Inflammatory macrophage treated with lipopolysaccharide for 4 hours (primary cell): Measurements from ENCODE around the gene MVB12B.
"Not testable (repeated sequence)": the region's sequence is repeated elsewhere in the genome, so short reads cannot be mapped to it uniquely, and the experiment has no call there.

Experiments
- DNase-seq: peaks from one replicate; pipeline ENCODE4 v3.0.0-alpha.2; 2020

The MVB12B gene, protein sequence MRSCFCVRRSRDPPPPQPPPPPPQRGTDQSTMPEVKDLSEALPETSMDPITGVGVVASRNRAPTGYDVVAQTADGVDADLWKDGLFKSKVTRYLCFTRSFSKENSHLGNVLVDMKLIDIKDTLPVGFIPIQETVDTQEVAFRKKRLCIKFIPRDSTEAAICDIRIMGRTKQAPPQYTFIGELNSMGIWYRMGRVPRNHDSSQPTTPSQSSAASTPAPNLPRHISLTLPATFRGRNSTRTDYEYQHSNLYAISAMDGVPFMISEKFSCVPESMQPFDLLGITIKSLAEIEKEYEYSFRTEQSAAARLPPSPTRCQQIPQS

GRCh38 chr9:126326228-126327005 lies at the start of gene MVB12B:
Gene MVB12B (plus strand): TSS chr9:126326829. CDS start chr9:126326930, 101 bp downstream.
- peak; percentile 58 for DNase-seq

GRCh38 chr9:126283799-126284465 lies 42.7 kb upstream of the MVB12B start:
- DNase-seq: no peak

- not testable (repeated sequence) for DNase-seq
These were observed 41.0 kb upstream of the MVB12B start for GRCh38 chr9:126285652-126286051.

DNA sequence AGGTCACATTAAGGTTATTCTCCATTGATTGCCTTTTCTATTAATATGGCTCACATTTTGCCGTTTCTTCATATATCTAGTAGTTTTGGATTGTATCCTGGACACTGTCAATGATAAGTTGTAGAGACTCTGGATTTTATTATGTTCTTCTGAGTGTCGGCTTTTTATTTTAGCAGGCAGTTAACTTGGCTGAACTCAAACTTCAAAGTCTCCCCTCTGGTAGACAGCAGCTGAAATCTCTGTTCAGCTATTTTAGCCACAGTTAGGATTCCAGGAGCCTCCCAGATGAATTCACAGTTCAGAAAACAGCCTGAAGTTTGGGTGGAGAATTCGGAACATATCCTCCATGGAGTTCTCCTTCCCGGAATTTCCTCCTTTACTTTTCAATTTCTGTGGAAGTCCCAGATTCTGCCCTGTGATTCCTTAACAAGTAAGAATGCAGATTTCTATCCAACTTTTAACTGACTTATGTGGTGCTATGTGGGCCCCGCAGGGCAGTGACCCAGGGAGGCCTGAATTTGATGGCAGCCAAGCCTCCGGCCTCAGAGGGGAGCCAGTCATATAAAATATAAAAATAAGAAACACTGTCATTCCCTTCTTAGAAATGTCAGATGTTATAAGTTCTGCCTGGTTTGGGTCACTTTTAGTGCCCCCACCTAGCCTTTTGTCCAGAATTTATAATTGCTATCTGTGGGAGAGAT lies 39.3 kb upstream of the MVB12B start:
- no peak for DNase-seq

GRCh38 chr9:126290871-126291270 lies 35.8 kb upstream of the MVB12B start:
- DNase-seq: no peak

GRCh38 chr9:126291925-126292324 lies 34.7 kb upstream of the MVB12B start:
- DNase-seq: no peak

GRCh38 chr9:126292736-126293521 lies 33.7 kb upstream of the MVB12B start:
- no peak for DNase-seq

- no peak for DNase-seq
These were observed 33.1 kb upstream of the MVB12B start for GRCh38 chr9:126293522-126293889.

DNA sequence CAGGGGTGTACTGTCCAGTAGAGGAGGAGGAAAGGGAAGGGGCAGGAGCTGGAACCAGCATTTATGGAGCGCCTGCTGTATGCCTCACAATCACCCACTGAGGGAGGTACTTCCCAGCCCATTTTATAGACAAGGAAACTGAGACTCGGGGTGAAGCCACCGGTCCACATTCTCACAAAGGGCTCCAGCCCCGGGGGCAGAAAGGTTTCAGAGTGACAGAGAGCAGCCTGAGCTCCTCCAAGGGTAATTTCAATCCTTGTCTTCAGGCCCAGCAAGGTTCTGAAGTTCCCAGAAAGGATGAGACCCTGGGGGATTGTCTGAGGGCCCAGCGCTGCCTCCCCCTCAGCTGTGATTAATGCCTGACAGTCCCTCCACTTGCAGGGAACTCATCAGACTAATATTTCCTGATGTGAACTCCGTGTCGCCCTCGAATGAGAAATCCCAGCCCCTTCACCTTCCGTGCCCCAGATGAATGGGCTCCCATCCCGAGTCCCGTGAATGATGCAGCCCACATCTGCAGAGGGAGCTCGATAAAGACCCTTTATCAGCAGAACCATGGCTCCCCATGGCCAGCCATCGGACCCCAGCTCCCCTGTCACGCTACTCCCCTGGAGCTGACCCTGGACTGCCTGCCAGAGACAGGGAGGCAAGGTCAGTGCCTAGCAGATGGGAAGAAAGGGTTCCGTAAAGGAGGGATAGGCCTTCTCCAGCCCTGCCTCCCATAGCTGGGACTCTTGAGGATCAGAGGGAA lies 32.1 kb upstream of the MVB12B start:
- no peak for DNase-seq

- no peak for DNase-seq
These were observed 31.5 kb upstream of the MVB12B start for GRCh38 chr9:126295082-126295477.

DNA sequence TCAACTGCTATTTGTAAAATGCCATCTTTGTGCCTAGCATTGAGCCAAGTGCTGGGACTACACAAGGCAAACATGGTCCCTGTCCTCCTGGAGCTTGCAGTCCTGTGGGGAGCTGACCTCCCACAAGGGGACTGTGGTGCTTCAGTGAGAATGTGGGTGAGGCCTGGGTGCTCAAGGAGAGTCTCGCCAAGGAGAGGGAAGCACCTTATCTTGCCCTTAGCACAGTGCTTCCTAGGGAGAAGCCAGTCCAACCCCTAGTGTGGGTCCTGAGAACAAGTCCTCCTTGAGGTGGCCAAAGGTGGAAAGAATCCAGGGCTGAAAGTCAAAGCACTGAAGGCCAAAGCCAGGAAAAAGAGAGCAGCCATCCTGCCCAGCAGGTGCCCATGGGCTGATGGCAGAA lies 31.1 kb upstream of the MVB12B start:
- DNase-seq: no peak

DNA sequence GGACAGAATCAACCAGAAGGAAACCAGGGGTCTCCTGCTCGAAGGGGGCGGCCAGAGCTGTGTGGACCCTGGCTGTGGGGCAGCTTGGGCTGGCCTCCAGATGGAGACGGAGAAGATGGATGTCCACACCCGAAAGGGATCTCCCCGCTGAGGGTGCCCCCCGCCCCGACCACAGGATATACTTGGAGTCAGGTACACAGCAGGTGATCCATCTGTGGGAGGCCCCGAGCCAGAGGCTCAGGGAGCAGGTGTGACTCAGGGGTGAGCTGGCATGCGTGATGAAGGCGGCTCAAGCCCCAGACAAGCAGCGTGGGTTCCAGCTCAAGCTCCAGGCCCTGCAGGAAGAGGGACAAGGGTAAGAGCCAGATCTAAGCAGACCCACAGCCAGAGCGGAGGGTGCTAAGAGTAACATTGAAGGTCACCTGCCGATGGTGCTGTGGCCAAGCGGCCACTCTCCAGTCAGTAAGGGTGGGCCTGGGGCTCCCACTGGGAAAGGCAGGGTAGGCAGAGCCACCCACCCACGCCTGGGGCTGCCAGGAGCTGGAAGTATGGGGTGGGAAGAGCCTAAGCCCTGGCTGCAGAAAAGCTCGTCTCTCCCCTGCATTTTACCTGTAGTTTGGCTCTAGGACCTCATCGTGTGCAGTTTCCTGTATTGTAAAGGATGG lies 30.6 kb upstream of the MVB12B start:
- no peak for DNase-seq

GRCh38 chr9:126296687-126297086 lies 29.9 kb upstream of the MVB12B start:
- DNase-seq: no peak

DNA sequence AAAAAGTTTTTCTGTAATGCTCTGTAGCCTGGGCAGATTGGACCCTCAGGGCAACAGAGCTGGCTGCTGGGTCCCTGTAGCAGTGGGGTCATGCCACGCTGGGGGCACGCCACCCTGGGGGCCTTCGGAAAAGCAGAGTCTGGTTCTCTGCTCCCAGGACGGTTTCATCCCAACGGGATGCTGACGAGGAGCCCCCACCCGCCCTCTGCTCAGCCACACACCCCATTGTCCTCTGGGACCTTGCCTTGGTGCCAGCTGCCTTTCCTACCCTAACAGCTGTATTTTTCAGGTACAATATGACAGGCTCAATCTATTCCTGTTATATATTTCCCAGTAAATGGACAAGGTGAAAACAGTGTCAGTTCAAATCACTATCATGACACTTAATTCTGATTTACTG lies 29.0 kb upstream of the MVB12B start:
- DNase-seq: no peak

- no peak for DNase-seq
These were observed 28.4 kb upstream of the MVB12B start for GRCh38 chr9:126298063-126298801.

GRCh38 chr9:126299706-126300276 lies 26.8 kb upstream of the MVB12B start:
- DNase-seq: no peak

GRCh38 chr9:126301196-126301595 lies 25.4 kb upstream of the MVB12B start:
- DNase-seq: no peak

DNA sequence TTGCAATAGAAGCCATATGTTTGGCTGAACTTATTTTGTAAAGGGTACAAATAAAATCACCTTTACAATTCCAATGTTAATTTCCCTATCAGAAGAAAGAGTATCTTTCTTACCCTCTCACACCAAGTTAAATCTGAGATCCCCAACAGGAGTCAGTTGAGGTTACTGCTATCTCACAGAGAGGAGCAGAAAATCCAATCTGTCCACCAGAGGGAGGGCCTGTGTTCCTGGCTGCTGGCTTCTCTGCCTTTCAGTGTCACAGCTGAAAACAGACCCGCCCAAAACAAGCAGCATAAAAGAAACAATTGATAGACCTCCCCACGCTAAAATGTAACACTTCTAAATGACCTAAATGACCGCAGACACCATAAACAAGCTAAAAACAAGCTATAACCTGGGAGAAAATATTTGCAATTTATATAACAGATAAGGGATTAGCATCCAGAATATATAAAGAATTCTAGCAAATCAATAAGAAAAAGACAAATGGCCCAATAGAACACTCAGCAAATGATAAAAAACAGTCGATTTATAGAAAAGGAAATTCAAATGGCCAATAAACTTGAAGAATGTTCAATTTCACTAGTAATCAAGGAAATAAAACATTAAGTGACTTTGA lies 24.5 kb upstream of the MVB12B start:
- DNase-seq: peak; percentile 50

DNA sequence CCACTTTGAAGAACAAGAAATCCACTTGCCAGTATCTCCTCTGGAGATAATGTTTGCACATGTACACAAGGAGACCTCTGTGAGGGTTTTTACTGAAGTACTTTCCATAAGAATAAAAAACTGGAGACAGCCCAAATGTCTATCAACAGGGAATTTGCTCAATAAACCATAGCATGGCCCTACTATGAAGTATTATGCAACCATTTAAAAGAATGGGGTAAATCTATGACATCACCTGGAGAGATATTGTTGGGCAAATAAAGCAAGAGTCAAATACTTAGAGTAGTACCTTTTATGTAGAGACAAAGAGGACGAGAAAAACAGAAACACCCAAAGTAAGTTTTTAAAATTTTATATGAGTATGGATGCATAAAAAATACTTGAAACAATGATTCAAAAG lies 23.9 kb upstream of the MVB12B start:
- DNase-seq: peak; percentile 11
